ENCODE results near the gene PPP2R2C. TPM values are rescaled to one million over a fixed set of nuclear protein-coding genes. Genes with fewer than 3 reads are reported as not detected.

PPP2R2C gene
- total RNA-seq, 1 experiment from 2014 or later: not detected

- Histone ChIP-seq H3K9me3 (ENCODE audit: low read depth, low read length, poor library complexity, severe bottlenecking) (no peaks in the 10 kb centered on the region), H3K4me3 (ENCODE audit: low read depth, low read length, poor library complexity, severe bottlenecking) (no peak overlapping the region), H3K36me3 (ENCODE audit: insufficient read depth, low read length, poor library complexity, severe bottlenecking) (no peaks in the 10 kb centered on the region), H3K27ac (ENCODE audit: low read depth, low read length, poor library complexity, severe bottlenecking) (no peak overlapping the region), H3K27me3 (replicated peaks; ENCODE audit: insufficient read depth, low read depth, low read length, poor library complexity) (peaks cover 59% of the 10 kb centered on the region), H3K4me1 (ENCODE audit: insufficient read depth, low read length, poor library complexity, severe bottlenecking) (no peaks in the 10 kb centered on the region)
- no peak for DNase-seq (ENCODE audit: low spot score)
- ChIA-PET POLR2A (ENCODE audit: low non-redundant PET) (no interaction called here), CTCF (no interaction called here)
- intact Hi-C loops (cut with micrococcal nuclease; ENCODE audit: unreplicated experiment): no loop called here
- BruUV-seq (replicated peaks): no TSS peak
- no peak for TF ChIP-seq EZH2 (IDR thresholded peaks at IDR 0.05; ENCODE audit: borderline replicate concordance, low read depth, low read length, poor library complexity, severe bottlenecking)
- TF ChIP-seq CTCF (conservative IDR thresholded peaks at IDR 0.05; ENCODE audit: low read depth, low read length): no peak
Measured at GRCh38 chr4:6499238-6499600, 26.8 kb upstream of the PPP2R2C start.

- no TSS peak for BruUV-seq (replicated peaks)
- Histone ChIP-seq H3K4me1 (ENCODE audit: insufficient read depth, low read length, poor library complexity, severe bottlenecking) (no peaks in the 10 kb centered on the region), H3K9me3 (ENCODE audit: low read depth, low read length, poor library complexity, severe bottlenecking) (no peaks in the 10 kb centered on the region), H3K36me3 (ENCODE audit: insufficient read depth, low read length, poor library complexity, severe bottlenecking) (no peaks in the 10 kb centered on the region), H3K27ac (ENCODE audit: low read depth, low read length, poor library complexity, severe bottlenecking) (no peak overlapping the region), H3K27me3 (replicated peaks; ENCODE audit: insufficient read depth, low read depth, low read length, poor library complexity) (peaks cover 65% of the 10 kb centered on the region), H3K4me3 (ENCODE audit: low read depth, low read length, poor library complexity, severe bottlenecking) (no peak overlapping the region)
- POLR2A ChIA-PET (ENCODE audit: low non-redundant PET): no interaction called here
- intact Hi-C loops (cut with micrococcal nuclease; ENCODE audit: unreplicated experiment): no loop called here
- CTCF ChIA-PET: no interaction called here
- TF ChIP-seq EZH2 (IDR thresholded peaks at IDR 0.05; ENCODE audit: borderline replicate concordance, low read depth, low read length, poor library complexity, severe bottlenecking) (no peak), CTCF (conservative IDR thresholded peaks at IDR 0.05; ENCODE audit: low read depth, low read length) (no peak)
- no peak for DNase-seq (ENCODE audit: low spot score)
Measured at GRCh38 chr4:6498511-6499237, 26.3 kb upstream of the PPP2R2C start.

- intact Hi-C loops (cut with micrococcal nuclease; ENCODE audit: unreplicated experiment): no loop called here
- TF ChIP-seq CTCF (conservative IDR thresholded peaks at IDR 0.05; ENCODE audit: low read depth, low read length): no peak
- TF ChIP-seq EZH2 (IDR thresholded peaks at IDR 0.05; ENCODE audit: borderline replicate concordance, low read depth, low read length, poor library complexity, severe bottlenecking): no peak
- H3K4me3 ChIP-seq (ENCODE audit: low read depth, low read length, poor library complexity, severe bottlenecking): no peak overlapping the region
- DNase-seq (ENCODE audit: low spot score): no peak
- POLR2A ChIA-PET (ENCODE audit: low non-redundant PET): no interaction called here
- H3K27ac ChIP-seq (ENCODE audit: low read depth, low read length, poor library complexity, severe bottlenecking): no peak overlapping the region
- no TSS peak for BruUV-seq (replicated peaks)
- H3K4me1 ChIP-seq (ENCODE audit: insufficient read depth, low read length, poor library complexity, severe bottlenecking): no peaks in the 10 kb centered on the region
- CTCF ChIA-PET: no interaction called here
- H3K9me3 ChIP-seq (ENCODE audit: low read depth, low read length, poor library complexity, severe bottlenecking): no peaks in the 10 kb centered on the region
- H3K36me3 ChIP-seq (ENCODE audit: insufficient read depth, low read length, poor library complexity, severe bottlenecking): no peaks in the 10 kb centered on the region
- H3K27me3 ChIP-seq (replicated peaks; ENCODE audit: insufficient read depth, low read depth, low read length, poor library complexity): peaks cover 62% of the 10 kb centered on the region
Measured at GRCh38 chr4:6497796-6498195, 25.4 kb upstream of the PPP2R2C start.
